Lung (tissue), 12 donors: ENCODE measurements around the gene MGAT4D. TPM values are rescaled to one million over a fixed set of nuclear protein-coding genes. Genes with fewer than 3 reads are reported as not detected.

ENCODE experiments used
- ATAC-seq: fragments of 200-7000 bp; cut with Tn5 transposase; one replicate; pipeline ENCODE4 v1.9.1; 2020; ENCODE audit warnings: moderate number of reproducible peaks; ENCODE audit not compliant: insufficient read depth, low FRiP score
- DNase-seq, 3 donors: peaks; one replicate each; pipeline ENCODE4 v3.0.0-alpha.2; 2013 to 2017
- H3K27ac ChIP-seq, 2 donors: one replicate each; pipeline ENCODE4 v1.5.1; 2013; ENCODE audit warnings: mild to moderate bottlenecking in 2 of 2, moderate library complexity in 2 of 2, control low read depth in 1 of 2, inconsistent platforms in 1 of 2, low read depth in 1 of 2, low read length in 1 of 2
- H3K27me3 ChIP-seq, 3 donors: one replicate each; pipeline ENCODE4 v1.5.1; 2013; ENCODE audit warnings: low read length in 2 of 3; ENCODE audit not compliant: control insufficient read depth in 3 of 3, insufficient read depth in 3 of 3
- H3K36me3 ChIP-seq, 4 donors: one replicate each; pipeline ENCODE4 v1.5.1; 2013; ENCODE audit warnings: low read length in 4 of 4, mild to moderate bottlenecking in 1 of 4, moderate library complexity in 1 of 4; ENCODE audit not compliant: control insufficient read depth in 4 of 4, insufficient read depth in 4 of 4
- H3K4me1 ChIP-seq, 5 donors: one replicate each; pipeline ENCODE4 v1.5.1; 2013; ENCODE audit warnings: low read length in 5 of 5, mild to moderate bottlenecking in 2 of 5, moderate library complexity in 1 of 5; ENCODE audit not compliant: control insufficient read depth in 5 of 5, insufficient read depth in 5 of 5
- H3K4me3 ChIP-seq: one replicate; pipeline ENCODE4 v1.5.1; 2013; ENCODE audit warnings: mild to moderate bottlenecking, control low read depth, moderate library complexity
- H3K9ac ChIP-seq, 2 donors: one replicate each; pipeline ENCODE4 v1.5.1; 2013; ENCODE audit warnings: low read length in 2 of 2, control low read depth in 1 of 2; ENCODE audit not compliant: insufficient read depth in 1 of 2
- H3K9me3 ChIP-seq, 4 donors: one replicate each; pipeline ENCODE4 v1.5.1; 2013; ENCODE audit warnings: low read length in 3 of 4, mild to moderate bottlenecking in 1 of 4, moderate library complexity in 1 of 4; ENCODE audit not compliant: control insufficient read depth in 4 of 4, insufficient read depth in 3 of 4
- WGBS, 2 donors: extraction: QIAGEN DNeasy Blood & Tissue Kit; methylation state at CpG; one replicate each; pipeline ENCODE4 v1.1.7; 2013; 5-methylcytosine and 5-hydroxymethylcytosine counted together
- polyA plus RNA-seq, 2 donors: library from polyadenylated mRNA; stranded (reverse); fragments of 200-250 nt; gene quantifications; one replicate each; pipeline ENCODE4 v1.2.1, GENCODE V29; 2013
- total RNA-seq, 2 donors: library from RNA; depleted of rRNA in 1 of 2; stranded (reverse); fragments of >200 nt in 1 of 2; gene quantifications; one replicate each; pipeline ENCODE4 v1.2.1, GENCODE V29; 2014 to 2021
- TF ChIP-seq, protein P1 (sequence below): IDR thresholded peaks from 2 replicates; pipeline ENCODE4 v1.5.1; 2012; ENCODE audit warnings: mild to moderate bottlenecking; ENCODE audit errors: control extremely low read depth, extremely low read depth
- donor health status: control.
- donor health status: control.
- donor health status: Bipolar disorder and iron deficiency.
- donor health status: healthy.
- donor health status: DM: yes; HTN: yes; CAD: no.

The MGAT4D gene
- total and polyA plus RNA-seq, 4 donors = 0.12 to 1.1 TPM; not detected in 2

DNA sequence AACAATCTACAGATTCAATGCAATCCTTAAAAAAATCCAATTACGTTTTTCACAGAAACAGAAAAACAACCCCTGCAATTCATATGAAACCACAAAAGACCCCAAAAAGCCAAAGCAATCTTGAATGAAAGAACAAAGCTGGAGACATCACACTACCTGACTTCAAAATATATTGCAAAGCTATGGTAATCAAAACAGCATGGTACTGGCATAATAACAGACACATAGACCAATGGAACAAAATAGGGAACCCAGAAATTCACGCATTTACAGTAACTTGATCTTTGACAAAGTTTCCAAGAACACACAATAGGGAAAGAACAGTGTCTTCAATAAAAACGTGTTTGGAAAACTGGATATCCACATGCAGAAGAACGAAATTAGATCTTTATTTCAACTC, 14.6 kb downstream of the MGAT4D start:
- ATAC-seq (no peak), DNase-seq (no peak)
- Histone ChIP-seq H3K4me1 (no peaks in the 10 kb centered on the region), H3K4me3 (no peak overlapping the region), H3K27ac (no peak overlapping the region), H3K36me3 (no peaks in the 10 kb centered on the region), H3K9me3 (peaks cover 0 to 4% (median 0%) of the 10 kb centered on the region in 4 donors), H3K9ac (no peak overlapping the region), H3K27me3 (no peaks in the 10 kb centered on the region)
- TF ChIP-seq, protein P1, sequence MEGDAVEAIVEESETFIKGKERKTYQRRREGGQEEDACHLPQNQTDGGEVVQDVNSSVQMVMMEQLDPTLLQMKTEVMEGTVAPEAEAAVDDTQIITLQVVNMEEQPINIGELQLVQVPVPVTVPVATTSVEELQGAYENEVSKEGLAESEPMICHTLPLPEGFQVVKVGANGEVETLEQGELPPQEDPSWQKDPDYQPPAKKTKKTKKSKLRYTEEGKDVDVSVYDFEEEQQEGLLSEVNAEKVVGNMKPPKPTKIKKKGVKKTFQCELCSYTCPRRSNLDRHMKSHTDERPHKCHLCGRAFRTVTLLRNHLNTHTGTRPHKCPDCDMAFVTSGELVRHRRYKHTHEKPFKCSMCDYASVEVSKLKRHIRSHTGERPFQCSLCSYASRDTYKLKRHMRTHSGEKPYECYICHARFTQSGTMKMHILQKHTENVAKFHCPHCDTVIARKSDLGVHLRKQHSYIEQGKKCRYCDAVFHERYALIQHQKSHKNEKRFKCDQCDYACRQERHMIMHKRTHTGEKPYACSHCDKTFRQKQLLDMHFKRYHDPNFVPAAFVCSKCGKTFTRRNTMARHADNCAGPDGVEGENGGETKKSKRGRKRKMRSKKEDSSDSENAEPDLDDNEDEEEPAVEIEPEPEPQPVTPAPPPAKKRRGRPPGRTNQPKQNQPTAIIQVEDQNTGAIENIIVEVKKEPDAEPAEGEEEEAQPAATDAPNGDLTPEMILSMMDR = no peak
- 88 to 96% methylated on average over 4 of the region's 4 CpGs for WGBS, 2 donors

DNA sequence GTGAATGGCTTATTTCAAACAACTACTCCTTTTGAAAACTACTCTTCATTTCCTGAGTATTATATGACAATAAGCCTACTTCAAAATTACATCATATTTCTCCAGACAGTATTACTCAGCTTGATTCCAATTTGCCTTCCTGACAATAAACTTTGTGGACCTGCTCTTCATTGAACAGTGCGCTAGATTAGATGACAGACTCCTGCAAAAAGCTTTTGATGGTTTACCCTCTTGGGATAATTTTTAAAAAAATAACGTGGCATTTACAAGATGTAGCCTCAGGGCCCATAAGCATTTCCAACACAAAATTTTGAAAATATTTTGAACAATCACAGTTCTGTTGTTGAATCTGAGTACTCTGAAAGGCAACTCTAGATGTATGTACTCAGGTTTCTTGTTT, 25.9 kb downstream of the MGAT4D start:
- H3K4me1 ChIP-seq = no peaks in the 10 kb centered on the region
- TF ChIP-seq, protein P1 = no peak
- H3K27me3 ChIP-seq = peaks cover 0 to 16% (median 6%) of the 10 kb centered on the region in 3 donors
- H3K36me3 ChIP-seq = no peaks in the 10 kb centered on the region
- WGBS, 2 donors = 79 to 91% methylated on average over 2 of the region's 2 CpGs
- no peak overlapping the region for H3K4me3 ChIP-seq
- DNase-seq (no peak), ATAC-seq (no peak)
- H3K9ac ChIP-seq = no peak overlapping the region
- H3K9me3 ChIP-seq = no peaks in the 10 kb centered on the region
- H3K27ac ChIP-seq = no peak overlapping the region

DNA sequence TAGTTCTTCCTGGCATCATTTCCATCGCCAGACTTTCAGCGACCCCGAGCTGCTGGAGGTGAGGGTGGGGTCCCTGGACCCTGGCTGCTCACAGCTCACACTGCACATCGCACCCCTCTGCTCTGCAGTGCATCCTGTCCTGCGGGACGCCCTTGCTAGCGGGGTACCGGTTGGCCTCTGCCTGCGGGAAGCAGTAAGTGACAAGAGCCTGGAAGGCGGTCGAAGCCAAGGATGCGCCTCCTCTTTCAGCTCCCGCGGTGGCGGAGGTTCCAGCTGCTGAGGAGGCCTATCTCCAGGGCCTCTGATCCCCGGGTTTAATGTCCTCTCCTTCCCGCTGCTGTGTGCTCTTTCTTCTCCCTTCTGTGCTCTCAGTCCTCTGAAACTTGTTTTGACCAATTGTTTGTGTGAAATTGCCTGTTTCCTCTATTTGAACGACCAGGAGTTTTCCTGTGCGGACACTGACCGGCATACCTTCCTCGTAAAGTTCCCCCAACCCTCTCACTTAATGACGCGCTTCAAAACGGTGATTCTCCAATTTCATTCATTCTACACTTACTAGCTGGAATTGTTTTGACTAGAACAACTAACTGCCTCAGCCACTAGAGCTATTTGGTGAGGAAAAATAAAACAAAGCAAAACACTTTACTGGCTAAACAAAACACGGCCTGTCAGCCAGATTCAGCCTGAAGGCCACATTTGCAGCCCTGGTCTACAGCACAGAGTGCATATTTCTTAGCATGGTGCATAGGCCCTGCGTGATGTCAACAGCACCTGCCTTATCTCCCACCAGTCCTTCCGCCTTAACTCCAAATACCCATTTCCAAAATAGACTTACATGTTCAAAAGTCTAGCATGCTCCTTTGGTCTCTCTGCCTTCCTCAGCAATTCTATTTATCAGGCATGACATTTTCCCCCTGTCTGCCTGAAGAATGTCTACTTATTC, 28.0 kb downstream of the MGAT4D start:
- no peaks in the 10 kb centered on the region for H3K9me3 ChIP-seq
- no peak overlapping the region for H3K4me3 ChIP-seq
- peaks cover 0 to 16% (median 6%) of the 10 kb centered on the region in 3 donors for H3K27me3 ChIP-seq
- 62 to 67% methylated on average over 27 of the region's 27 CpGs for whole genome bisulfite sequencing, 2 donors
- H3K36me3 ChIP-seq = no peaks in the 10 kb centered on the region
- TF ChIP-seq, protein P1 = no peak
- ATAC-seq (no peak), DNase-seq (peak; percentile 11 to 26 (median 24))
- no peak overlapping the region for H3K27ac ChIP-seq
- H3K4me1 ChIP-seq = peaks cover 0 to 2% (median 0%) of the 10 kb centered on the region in 5 donors
- H3K9ac ChIP-seq = no peak overlapping the region
